HG03159 (cell line): ENCODE data around the gene FBXL16.

Experiments
- ATAC-seq: cut with Tn5 transposase; IDR thresholded peaks from one replicate; pipeline ENCODE4 v1.9.1; 2021; ENCODE audit warnings: mild to moderate bottlenecking, moderate library complexity; ENCODE audit not compliant: unreplicated experiment

FBXL16 gene

GRCh38 chr16:710500-711075 lies 5.0 kb upstream of the FBXL16 start:
- no peak for ATAC-seq

GRCh38 chr16:709566-710499 lies 4.2 kb upstream of the FBXL16 start:
- no peak for ATAC-seq

DNA sequence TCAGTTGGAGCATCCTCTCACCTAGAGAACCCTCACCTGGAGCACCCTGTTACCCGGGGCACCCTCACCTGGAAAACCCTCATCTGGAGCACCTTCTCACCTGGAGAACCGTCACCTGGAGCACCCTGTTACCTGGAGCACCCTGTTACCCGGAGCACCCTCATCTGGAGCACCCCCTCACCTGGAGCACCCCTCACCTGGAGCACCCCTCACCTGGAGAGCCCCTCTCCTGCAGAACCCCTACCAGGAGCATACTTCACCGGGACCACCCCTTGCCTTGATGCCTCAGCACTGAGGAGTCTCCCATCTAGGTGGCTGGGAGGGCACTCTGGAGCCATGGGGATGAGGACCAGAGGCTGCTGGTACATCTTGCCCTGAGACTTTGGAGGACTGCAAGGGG lies 3.4 kb upstream of the FBXL16 start:
- ATAC-seq = no peak

DNA sequence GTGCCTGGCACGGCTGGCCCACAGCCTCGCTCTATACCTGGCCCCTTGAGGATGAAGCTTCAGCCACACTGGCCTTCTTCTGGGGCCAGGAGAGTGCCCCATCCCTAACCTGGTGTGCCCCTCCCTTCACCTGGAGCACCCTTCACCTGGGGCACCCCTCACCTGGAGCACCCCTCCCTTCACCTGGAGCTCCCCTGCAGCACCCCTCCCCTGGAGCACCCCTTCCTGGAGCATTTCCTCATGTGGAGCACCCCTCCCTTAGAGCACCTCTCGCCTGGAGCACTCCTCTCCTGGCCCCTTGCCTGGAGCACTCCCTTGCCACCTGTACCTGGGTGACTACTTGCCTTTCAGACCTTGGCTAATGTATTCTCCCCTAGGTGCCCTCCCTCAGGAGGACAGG lies 2.4 kb upstream of the FBXL16 start:
- no peak for ATAC-seq

- ATAC-seq = no peak
Observed at GRCh38 chr16:707062-707538, 1.5 kb upstream of the FBXL16 start.

DNA sequence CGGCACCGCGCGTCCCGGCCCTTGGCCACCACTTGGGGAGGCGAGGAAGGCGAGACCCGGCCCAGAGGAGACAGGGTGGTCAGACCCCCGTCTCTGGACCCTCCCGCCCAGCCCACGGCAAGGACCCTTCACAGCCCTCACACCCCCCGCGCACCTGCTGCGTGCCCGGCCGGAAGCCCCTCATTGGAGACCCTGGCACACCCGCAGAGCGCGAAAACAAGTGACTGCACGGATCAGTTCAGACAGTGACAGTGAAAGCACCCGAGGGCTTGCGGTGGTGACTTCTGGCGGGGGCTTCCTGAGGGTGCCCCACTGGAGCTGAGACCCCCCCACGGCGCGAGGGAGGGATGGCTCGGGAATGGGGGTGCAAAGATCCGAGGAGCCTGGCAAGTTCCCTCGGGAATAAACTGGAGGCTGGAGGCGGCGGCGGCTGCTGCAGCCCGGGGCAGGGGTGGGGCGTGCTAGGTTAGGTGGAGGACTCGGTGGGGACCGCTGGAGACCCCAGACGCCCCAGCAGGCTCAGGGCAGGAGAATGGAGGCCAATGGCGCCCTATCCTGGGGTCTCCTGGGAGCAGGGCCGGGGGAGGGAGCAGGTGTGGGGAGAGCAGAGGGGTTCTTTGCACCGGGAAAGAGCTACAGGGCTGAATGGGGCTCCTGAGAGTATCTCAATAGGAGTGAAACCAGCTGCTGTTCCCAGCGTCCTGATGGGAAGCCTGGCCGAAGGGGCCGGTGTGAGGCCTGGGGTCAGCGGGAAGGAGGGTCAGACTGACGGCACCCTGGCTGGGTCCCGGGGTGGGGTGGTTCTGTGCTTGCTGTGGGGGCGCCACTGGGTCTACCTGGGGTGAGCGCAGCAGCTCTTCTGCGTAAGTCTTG lies 824 bp upstream of the FBXL16 start:
- no peak for ATAC-seq

DNA sequence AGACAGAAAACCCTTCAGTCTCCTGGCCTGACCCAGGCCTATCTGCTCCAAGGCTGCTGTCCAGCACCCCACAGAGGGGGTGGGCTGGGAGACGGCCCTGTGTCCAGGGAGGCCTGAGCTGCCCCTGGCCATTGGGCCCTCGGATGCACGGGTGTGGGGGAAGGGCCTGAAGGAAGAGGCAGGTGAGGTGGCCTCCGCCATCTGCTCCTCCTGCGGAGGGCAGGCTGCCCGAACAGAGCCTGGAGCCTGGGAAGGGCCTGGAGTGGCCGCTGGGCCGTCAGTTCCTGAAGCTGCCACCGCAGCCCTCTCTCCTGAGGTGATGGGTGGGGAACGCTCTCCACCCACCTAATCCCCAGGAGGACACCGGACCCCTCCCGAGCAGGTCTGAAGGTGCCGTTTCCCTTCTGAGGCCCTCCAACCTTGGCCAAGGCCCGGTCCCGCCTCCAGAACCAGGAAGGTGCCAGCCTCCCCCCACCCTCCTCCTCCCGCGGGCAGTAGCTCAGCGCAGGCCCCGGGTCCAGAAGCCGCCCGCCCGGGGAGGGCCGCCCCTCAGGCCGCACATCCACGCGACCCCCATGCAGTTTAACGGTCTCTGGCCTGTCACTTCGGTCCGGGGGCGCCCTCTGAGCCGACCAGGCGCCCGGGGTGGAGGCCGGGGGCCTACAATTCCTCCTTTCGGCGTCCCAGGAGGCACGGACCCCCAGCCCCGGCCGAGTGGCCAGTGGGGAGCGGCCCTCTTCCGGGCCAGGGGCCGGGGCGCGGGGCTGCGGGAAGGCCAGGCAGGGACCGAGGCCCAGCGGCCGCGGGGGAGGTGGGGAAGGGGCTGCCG lies 835 bp downstream of the FBXL16 start:
- no peak for ATAC-seq

DNA sequence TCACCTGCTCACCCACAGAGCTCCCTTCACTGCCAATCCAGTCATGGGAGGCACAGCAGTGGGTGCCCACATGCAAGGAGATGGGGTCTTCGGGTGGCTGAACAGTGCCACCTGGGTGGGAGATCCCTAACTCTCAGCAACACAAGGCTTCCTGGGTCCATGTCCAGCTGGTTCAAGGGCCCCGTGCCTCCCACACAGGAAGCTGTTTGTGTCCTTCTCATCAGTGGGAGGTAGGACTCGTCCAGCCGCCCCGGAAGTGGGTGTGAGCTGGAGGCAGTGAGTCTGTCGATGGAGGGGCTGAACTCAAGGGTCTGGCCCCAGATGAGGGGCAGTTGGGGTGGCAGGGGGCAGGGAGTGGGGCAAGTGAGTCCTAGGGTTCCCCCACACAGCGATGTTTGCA lies 1.6 kb downstream of the FBXL16 start:
- ATAC-seq = no peak

DNA sequence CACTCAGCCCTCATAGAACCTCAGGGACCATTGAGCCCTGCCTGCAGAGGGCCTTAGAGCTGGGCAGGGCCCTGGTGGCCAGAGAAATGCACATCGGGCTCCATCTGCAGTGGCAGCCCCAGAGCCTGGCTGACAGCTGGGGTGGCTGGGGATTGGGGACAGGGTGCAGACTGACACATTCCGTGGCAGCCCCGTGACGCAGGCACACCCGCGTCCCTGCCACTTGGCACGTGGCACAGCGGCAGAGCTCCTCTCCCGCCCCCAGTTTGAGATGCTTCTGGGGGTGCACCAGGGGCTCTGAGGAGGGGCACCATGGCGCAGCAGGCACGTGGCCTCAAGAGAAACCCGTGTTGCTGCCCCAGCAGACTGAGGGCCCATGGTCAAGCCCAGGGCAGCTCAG lies 2.2 kb downstream of the FBXL16 start:
- ATAC-seq = no peak

DNA sequence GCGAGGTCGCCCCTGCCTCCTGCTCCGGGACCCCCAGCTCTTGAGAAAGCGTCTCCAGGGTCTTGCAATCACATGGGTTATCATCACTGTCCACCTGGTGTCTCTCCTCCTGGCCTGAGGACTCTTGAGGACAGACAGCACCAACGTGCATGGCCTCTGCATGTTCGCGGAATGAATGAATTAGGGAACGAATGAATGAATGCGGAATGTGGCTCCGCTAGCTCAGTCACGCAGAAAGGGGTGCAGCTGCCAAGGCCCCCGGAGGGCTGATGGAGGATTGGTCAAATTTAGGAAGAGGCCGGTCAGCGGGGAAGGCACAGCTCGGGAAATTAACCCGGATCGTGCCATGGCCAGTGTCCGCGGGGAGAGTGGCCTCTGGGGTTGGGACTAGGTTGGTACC lies 3.3 kb downstream of the FBXL16 start:
- ATAC-seq = no peak

GRCh38 chr16:700684-701584 lies 4.7 kb downstream of the FBXL16 start:
- ATAC-seq = no peak

DNA sequence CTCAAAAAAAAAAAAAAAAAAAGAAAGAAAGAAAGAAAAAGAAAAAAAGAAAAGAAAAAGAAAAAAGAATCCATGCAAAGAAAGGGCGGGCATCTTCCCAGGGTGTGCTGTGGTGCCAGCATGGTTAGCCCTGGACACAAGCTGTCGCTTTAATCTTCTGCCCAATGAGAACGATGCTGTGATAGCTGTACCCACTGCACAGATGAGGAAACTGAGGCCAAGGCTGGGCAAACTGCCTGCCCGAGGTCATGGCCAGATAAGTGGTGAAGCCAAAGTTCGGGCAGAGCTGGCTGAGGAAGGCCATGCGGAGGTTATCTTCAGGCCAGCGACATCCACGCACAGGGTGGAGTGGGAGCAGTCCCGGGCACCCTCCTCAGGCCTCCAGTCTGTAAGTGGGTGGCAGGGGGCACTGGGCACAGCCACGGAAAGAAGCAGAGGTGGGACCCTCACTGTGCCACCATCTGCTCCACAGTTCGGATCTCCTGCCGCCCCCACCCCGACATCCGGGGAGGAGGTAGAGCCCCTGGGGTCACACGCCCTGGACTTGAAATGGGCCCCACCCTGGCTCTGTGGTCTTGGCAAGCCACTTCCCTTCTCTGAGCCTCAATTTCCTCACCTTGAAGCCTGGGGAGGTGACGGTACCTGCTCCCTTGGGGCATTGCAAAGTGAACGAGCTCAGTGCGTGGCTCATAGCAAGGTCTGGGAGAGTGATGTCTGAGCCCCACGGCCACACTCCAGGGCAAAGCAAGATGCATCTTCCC lies 6.5 kb downstream of the FBXL16 start:
- no peak for ATAC-seq

- no peak for ATAC-seq
Observed at GRCh38 chr16:695355-696089, 10.1 kb downstream of the FBXL16 start.

DNA sequence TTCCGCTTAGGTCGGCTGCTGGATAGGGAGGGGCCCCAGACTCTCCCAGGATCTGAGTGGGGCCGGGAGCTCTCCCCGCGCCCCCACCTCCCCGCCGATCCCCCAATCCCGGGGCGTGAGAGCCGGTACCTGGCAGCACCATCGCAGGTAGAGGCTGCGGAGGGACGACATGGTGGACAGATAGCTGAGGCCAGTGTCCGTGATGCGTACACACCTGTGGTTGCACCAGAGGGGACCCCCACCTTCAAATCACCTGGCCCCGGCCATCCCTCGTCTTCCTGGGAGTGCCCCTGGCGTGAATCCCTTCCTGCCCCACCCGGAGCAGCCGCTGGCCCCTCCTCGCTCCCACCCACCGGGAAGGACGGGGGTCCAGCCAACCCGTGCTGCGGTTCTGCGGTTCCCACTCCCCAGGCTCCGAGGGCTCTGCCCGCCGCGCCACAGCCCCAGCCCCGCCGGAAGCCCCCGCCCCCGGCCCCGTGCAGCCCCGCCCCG lies 10.7 kb downstream of the FBXL16 start:
- ATAC-seq = no peak

DNA sequence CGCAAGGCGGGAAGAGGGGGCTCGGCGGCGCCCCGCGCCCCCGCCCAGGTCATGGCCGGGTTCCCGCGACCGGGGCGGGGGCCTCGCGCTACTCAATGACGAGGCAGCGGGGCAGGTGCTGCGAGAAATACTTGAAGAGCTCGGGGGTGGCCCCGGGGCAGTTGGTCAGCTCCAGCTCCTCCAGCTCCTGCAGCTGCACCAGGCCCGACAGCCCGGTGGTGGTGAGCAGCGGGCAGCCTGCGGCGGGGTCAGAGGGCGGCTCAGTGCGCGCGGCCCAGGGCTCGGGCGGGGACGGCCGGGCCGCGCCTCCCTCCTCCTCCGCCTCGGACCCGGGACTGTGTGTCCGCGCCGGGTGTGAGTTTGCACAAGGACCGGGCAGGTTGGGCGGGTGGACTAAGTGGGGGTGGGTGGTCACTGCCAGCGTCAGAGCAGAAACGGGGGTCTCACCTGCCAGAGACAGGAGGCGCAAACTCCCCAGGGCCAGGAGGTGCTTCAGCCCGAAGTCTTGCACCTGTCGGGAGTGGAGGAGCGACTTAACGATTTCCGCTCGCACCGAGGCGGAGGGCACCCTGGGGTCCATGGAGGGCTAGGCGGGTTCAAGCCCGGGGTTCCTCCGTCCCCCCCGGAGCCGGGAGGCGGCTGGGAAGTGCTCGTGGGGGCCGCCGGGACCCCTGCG lies 11.3 kb downstream of the FBXL16 start:
- ATAC-seq = no peak

GRCh38 chr16:693766-694165 lies 11.8 kb downstream of the FBXL16 start:
- ATAC-seq = no peak

DNA sequence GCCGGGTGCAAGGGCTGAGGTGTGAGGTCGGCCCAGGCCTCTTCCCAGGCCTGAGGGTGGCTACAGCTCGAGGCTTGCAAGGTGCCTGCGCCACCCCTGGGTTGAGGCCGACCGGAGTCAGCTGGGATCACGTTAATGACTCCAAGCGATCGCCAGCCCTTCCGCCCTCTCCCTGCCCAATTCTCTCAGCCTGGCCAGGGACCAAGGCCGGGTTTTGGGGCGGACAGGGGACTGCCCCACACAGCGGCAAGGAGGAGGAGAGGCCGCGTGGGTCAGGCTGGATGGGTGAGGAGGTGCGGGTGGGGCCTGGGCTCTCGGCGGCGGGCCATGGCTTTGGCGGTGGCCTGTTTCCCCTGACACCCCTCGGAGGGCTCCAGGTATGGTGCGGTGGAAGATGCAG lies 12.2 kb downstream of the FBXL16 start:
- ATAC-seq = no peak
